Eye (tissue), 1 donor: ENCODE measurements around the gene DNAJC18.

Source experiments
- DNase-seq: peaks from one replicate; pipeline ENCODE4 v3.0.0-alpha.2; 2015

The DNAJC18 gene

DNA sequence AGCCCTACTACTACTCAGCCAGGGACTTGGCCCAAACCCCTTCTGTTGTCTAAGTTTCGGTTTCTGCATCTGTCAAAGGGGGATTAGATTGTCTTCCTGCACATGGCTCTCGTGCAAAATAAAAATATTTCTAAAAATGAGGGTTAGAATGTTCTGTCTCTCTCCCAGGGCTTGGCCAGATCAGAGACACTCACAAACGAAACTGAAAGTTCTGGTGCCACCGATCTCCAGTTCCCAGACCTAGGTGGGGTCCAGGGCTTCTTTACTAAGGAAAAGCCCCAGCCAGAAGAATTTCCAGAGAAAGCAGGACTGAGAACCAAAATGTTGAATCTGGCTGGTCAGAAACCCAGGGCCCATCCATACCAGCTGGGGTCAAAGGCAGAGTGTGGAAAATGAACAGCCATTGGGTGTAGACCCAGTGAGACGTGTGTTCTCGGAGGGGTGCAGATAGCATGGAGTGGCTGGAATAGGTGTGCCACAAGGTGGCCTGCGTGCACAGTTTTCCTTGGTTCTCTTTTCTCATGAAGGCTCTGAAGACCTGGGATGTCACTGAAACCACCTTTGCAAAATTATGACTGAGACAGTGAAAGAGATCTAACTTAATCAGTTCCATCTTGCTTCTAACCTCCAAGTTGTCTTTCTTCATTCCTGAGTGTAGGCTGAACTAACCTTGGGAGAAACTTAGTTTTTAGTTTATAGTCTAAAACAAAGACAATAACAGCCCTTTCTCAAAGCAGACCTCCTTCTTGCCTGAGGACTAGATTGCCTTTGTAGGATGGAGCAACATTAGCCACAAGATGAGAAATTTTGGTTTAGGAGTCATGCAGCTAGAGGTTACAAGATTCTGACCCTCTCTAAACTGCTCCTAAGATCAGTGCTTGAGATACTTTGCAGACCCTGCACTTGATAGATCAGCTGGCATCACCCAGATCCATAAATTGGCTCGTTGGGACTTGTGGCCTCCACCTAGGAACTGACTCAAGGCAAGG, 54.0 kb downstream of the DNAJC18 start:
- DNase-seq = no peak

- no peak for DNase-seq
Measured at GRCh38 chr5:139384591-139385051, 54.7 kb downstream of the DNAJC18 start.

DNA sequence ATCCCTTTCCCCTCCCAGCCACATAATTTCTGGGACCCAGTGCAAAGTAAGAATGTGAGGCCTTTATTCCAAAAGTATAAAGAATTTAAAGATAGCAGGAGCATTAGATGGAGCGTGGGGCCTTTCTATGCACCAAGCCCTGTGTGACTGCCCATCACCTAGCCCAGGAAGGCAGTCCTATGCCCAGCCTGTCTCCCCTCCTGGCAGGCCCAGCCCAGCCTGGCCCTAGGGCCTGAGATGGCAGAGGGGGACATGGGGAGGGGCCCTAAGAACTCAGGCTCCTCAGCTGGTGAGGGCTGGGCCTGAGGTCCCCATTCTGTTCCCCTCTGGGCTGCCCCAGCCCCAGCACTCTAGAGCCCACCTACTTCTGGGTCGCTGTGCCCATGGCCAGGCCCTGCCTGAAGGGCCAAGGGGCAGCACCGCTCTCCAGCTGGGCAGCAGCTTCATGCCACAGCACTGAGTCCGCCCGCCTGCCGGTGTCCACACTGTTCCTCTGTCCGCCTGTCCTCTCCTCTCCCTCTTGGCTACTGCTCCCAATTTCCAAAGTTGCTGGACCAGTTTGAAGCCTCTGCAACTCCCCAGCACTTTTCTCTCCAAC, 55.2 kb downstream of the DNAJC18 start:
- DNase-seq = no peak

GRCh38 chr5:139383275-139383992, 55.9 kb downstream of the DNAJC18 start, which contains the start of gene SLC23A1:
Gene SLC23A1, minus strand, starts transcription at chr5:139383297. Its CDS starts 44 bp downstream, at chr5:139383253.
- no peak for DNase-seq

DNA sequence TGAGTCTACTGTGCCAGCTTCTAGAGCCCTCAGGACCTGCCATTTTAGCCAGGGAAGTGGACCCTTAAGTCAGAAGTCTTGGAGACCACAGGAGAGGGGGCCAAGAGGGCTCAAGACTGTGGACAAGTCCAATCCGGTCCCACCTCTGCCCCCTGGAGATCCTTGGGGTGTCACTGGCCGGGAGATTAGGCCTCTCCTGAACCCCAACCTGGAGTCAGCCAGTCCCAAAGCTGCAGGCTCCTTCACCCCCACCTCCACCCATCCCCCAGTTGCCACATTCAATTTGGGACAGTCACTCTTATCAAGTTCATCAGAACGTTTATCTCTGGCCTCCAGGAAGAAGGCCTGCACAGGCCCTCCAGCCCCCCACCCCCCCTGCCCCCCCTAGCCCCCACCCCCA, 56.5 kb downstream of the DNAJC18 start:
- no peak for DNase-seq

GRCh38 chr5:139381837-139382761, 57.2 kb downstream of the DNAJC18 start:
- DNase-seq = no peak

DNA sequence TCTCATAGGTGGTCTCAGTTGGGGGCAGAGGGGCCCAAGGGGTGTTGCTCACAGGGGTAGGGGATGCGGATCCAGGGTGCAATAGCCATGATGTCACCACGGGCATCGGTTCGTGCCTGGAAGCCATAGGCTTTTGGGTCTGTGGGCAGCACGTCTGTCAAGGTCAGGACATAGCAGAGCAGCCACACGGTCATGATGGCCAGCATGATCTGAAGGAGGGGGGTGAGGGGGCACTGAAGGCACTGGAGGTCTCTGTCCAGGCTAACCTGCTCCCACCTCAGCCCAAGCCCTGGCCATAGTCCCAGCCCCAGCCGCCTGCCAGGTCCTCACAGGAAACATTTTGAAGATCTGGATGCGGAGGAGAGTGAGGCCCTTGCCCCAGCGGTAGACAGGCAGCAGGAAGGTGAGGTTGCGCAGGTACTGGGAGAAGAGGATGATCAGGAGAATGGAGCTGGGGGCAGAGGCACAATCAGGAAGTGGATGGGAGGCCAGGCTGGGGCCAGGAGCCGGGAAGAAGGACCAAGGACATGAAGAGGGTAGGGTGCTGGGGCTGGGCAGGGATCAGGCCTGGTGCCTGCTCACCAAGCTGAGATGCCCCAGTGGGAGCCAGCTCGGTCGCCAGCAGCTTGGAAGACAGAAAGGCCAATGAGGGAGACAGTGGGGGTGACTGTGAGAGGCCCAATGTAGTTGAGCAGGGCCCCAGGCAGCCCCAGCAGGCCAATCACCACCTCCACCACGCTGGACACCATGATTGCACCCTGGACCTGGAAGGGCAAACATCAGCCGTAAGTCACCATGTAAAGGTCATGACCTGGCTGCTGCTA, 59.5 kb downstream of the DNAJC18 start:
- DNase-seq = no peak

DNA sequence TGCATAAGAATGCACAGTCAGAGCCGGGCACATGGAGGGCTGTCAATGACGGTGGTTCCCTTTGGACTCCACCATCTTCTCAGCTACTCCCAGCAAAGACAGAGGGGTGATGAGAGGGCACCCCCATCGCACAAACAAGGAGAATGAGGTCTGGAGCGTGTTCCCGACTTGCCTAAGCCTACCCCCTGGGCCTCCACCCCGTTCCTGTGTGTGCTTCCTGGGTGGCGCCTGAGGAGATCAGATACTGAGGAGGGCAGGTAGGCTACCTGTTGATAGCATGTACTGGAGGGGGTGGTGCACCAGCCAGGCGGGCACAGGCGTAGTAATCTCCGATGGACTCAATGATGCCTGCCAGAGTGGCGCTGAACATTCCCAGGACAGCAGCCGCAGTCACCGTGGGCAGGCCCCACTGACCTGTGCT, 60.4 kb downstream of the DNAJC18 start:
- DNase-seq = no peak

DNA sequence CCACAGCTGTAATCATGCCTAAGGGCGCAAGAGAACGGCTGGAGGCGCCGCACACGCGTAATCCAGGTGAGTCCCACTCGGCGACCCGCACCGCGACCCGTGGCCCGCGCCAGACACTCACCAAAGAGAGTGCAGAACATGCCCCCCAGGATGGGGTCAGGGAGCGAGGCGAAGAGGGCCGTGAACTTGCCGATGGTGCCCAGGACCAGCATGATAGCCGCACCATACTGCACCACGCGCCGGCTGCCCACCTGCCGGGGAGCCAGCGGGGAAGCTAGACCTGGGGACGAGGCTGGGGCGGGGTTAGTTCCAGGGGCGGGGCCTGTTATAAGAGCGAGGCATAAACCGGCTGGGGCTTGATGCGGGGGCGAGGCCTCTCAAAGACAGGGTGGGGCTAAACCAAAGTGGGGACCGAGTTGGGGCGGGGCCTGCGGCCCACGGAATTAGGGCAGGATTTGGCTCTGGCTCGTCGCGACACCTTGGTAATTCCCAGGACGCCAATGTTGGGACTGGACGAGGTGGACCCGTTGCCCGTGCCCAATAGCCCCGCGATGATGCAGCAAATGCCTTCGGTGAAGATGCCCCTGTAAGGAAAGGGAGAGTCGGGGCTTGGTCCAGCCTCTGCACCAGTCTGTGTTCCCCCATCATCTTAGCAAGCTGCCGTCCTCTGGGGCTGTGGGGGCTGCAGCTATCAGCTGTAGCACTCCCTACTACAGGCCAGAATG, 61.1 kb downstream of the DNAJC18 start:
- no peak for DNase-seq

GRCh38 chr5:139377226-139377625, 62.1 kb downstream of the DNAJC18 start:
- no peak for DNase-seq

DNA sequence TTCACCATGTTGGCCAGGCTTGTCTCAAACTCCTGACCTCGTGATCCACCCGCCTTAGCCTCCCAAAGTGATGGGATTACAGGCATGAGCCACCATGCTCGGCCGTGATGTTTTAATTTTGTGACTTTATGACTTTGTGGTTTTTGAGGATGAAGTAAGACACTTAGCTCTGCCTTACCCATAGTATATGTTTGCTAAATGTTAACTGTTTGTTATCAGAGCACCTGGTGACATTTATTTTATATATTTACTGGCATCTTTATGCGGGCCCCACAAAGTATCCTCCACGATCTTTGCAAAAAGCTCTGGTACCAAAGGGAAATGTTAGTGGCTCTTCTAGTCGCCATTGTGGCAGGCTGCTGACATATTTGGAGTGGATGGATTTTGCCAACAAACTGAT, 63.0 kb downstream of the DNAJC18 start:
- DNase-seq = no peak

DNA sequence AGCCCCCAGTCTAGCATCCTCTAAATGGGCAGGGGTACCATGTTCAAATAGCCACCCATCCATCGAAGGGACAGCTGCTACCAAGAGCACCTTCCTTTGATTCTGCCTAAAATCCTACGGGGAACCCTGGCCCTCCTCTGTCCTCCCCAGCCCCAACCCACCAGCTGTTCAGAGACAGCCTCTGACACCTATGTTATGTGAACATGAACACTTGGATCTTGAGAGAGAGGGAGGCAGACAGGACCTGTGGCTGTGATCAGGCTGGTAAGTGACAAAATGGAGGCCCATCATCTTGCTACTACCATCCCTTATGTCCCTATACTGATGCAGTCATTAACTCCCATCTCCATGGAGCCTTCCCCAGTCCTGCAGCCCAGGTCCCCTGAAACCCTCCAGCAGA, 64.4 kb downstream of the DNAJC18 start:
- no peak for DNase-seq

DNA sequence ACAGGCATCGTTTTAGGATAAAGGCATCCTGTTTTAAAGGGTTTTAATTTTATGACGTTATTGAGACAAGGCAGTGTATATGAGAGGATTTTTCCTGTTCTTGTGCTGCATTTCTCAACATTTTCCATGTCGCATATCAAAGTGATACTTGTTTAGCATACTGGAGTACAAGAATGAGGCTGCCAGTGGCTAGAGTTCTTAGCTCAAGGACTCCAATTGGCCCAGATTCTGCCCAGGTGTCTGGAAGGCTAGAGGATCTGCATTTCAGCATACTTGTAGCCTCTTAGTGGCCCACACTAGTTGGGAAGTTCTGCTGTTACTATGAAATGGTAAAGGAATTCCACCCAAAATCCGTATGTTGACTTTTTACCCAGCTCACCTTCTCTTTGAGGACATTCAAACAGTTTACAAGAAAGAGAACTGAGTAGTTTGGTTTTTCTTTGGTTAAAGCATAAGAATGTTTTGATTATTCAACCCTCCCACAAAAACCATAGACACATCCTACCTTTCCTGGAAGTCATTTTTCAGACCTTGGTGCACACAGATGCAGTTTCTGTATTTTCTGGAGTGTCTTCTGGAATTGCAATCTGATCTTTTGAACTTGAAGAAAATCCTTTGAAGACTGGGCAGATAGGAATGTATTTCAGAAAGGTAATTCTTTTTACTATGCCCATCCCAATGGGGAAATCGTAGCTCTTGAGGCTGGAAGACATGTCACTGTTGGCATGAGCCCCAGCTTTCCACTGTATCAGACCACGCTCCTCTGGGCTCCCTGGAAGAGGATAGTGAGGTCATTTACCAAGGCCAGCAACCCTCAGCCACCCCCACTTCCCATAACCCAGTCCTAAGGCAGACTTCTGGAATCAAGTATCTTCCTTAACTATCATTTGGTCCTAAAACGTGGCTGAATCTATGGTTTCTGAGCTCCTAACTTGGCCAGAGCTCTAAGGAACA, 67.6 kb downstream of the DNAJC18 start:
- DNase-seq = no peak

DNA sequence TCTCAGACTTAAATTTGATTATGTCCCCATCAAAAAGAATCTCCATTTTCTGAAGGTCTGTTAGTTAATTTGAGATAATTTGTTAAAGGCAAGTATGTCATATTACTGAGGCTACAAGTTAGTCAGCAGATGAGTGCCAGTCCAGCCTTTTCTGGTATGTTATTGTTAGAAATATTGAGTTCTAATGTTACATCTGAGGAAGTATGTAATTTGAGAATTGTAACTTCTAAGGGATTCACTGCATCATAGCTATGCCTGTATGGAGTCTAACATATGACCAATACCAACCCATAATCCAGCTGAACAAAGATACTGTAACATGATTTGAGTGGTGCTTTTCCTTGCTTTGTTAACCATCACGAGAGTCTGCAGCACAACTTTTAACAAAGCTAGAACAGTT, 70.1 kb downstream of the DNAJC18 start:
- no peak for DNase-seq

DNA sequence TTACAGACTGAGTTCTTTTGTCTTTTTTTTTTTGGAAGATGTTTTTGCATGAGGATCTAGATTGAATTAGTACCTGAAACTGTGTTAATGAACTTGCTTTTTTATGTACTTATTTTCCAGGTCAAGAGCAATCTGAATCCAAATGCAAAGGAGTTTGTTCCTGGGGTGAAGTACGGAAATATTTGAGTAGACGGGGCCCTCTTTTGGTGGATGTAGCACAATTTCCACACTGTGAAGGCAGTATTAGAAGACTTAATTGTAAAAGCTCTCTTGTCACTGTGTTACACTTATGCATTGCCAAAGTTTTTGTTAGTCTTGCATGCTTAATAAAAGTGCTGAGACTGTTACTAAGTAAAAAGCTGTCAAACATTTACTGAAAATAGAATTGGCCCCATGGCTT, 70.7 kb downstream of the DNAJC18 start:
- no peak for DNase-seq

GRCh38 chr5:139364466-139364865, 74.9 kb downstream of the DNAJC18 start:
- DNase-seq = no peak

- no peak for DNase-seq
Measured at GRCh38 chr5:139363937-139364336, 75.4 kb downstream of the DNAJC18 start.

DNA sequence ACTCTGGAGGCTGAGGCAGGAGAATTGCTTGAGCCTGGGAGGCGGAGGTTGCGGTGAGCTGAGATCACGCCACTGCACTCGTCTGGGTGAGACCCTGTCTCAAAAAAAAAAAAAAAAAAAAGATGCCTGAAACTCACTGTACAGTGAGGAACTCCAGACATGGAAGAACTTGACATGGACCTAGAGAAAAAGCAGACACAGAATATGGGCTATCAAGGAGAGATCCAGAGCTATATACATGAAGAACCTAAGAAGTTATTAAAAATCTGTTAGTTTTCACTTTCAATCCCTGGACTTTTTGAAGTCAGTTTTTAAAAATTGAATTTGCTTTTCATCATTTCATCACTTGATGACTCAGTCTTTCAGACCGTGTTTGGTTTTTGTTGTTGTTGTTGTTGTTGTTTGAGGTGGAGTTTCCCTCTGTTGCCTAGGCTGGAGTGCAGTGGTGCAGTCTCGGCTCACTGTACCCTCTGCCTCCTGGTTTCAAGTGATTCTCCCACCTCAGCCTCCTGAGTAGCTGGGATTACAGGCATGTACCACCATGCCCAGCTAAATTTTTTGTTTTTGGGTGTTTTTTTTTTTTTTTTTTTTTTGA, 77.4 kb downstream of the DNAJC18 start:
- DNase-seq = no peak

GRCh38 chr5:139360384-139360783, 78.9 kb downstream of the DNAJC18 start:
- no peak for DNase-seq
